NCI-H1436 treated with DMSO at 0.1 percent for 48 hours (cell line): ENCODE results near the gene NCOA6.
"Not testable (repeated sequence)": the region's sequence is repeated elsewhere in the genome, so short reads cannot be mapped to it uniquely, and the experiment has no call there.

Experiments
- DNase-seq: peaks from one replicate; lab custom pipeline; 2025; lab: John Stamatoyannopoulos, UW

The NCOA6 gene

DNA sequence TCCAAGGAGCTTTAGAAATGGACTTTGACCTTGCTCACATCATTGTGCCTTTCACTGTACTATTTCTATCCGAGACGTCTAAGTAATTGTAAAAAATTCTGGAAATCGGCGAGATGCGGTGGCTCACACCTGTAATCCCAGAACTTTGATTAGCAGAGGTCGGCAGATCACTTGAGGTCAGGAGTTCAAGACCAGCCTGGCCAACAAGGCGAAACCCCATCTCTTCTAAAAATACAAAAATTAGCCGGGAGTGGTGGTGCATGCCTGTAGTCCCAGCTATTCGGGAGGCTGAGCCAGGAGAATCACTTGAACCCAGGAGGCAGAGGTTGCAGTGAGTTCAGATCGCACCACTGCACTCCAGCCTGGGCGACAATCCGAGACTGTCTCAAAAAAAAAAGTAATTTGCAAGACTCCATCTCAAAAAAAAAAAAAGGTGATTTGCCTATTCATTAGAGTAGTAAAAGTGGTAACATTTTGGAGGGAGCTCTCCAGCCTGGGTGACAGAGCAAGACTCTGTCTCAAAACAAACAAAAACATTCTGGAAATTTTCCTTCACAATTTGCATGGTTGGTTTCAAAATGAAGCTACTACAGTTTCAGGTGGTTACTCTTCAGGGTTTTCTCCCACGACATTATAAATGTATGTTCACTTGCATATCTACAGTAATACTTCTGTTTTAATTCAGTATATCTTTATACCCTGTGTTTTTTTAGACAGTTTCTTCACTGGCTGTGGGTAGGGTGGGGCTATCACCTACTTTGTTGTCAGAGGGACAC is 106.0 kb downstream of the NCOA6 start:
- DNase-seq: not testable (repeated sequence)

- DNase-seq: no peak
Observed at GRCh38 chr20:34717230-34718095, 108.0 kb downstream of the NCOA6 start.

- no peak for DNase-seq
Observed at GRCh38 chr20:34716921-34717229, 108.6 kb downstream of the NCOA6 start.

GRCh38 chr20:34715384-34715783 is 110.1 kb downstream of the NCOA6 start:
- DNase-seq: no peak

DNA sequence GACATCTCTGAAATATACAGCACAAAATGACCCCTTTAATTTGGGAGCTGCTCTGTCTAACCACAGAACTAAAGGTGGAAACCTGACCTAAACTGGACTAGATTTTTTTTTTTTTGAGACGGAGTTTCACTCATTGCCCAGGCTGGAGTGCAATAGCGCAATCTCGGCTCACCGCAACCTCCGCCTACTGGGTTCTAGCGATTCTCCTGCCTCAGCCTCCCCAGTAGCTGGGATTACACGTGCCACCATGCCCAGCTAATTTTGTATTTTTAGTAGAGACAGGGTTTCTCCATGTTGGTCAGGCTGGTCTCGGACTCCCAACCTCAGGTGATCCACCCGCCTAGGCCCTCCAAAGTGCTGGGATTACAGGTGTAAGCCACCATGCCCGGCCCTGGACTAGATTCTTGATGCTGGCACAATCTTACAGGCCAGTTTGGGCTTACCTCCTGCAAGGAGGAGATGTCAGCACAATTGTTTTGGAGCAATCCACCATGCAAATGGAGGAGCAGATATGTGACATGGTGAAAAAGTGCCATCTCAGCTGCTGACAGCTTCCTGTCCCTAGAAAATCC is 111.4 kb downstream of the NCOA6 start:
- not testable (repeated sequence) for DNase-seq

- no peak for DNase-seq
Observed at GRCh38 chr20:34713194-34713943, 112.1 kb downstream of the NCOA6 start.

GRCh38 chr20:34712525-34713192 is 112.8 kb downstream of the NCOA6 start:
- DNase-seq: no peak

DNA sequence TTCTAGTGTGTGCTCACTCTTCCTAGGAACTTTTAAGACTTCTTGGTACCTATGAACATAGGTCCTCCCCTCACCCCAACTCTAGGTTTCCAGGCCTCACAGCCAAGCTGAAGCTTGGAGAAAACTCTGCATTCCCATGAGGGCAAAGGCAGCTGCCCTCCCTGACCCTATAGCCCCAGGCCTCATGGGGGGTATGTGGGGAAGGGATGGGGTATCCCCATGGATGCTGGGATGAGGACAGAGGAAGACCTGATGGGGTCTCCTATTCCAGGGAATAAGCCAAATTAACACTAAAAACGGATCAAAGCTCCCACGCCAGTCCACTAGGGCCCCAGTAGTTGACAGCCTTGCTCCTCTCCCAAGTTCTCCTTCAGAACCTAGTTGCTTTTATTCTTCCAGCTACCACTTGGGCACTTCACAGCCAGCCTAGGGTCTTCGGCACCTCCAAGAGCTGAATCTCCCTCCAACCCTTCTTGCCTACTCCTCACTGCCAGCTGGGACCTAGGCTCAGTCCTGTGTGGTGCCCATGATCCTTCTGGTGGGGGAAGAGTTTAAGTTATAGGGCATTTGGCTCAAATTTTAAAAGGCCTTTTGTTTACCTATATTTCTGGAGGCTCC is 113.5 kb downstream of the NCOA6 start:
- DNase-seq: no peak

GRCh38 chr20:34710861-34711574 is 114.4 kb downstream of the NCOA6 start:
- no peak for DNase-seq

DNA sequence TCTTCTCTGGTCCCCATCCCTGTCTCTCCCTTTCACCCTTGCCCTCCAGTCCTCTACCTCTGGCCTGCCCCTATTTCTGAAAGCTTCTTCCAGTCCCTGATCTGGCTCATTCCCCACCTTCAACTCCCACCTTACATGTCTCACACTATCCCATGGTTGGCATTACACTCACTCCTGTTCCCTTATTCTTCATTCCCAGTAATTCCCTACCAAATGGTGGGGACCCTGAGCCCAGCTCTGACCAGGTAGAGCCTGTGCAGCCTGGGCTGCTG is 114.9 kb downstream of the NCOA6 start:
- DNase-seq: no peak

DNA sequence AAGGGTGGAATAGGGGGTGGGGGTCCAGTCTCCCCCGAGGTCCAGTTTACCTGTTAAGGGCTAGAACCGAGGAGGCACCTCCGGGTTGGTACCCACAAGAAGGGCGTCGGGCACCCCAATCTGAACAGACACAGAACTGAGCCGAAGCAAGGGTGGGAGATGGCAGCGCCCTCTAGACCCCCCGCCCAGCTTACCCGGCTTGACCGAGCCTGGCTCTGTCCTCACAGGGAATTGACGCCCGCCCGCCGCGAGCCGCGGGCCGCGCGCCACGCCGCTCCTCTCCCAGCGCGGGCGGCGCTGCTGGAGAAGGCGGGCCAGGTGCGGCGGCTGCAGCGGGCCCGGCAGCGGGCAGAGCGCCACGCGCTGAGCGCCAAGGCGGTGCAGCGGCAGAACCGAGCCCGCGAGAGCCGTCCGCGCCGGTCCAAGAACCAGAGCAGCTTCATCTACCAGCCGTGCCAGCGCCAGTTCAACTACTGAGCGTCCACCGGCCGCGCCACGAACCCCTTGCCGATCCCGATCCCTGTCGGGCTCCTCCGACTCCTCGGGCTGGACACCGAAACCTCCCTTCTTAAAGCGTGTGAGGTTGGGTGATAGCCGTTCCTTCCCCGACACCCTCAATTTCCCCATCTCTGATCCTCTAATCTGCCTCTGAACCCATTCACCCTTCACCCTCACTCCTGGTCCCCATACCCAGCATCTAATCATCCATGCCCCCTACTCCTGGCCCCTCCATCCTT is 115.5 kb downstream of the NCOA6 start:
- DNase-seq: no peak

- no peak for DNase-seq
Observed at GRCh38 chr20:34709044-34709830, 116.2 kb downstream of the NCOA6 start.

- no peak for DNase-seq
Observed at GRCh38 chr20:34708621-34709043, 116.8 kb downstream of the NCOA6 start.

DNA sequence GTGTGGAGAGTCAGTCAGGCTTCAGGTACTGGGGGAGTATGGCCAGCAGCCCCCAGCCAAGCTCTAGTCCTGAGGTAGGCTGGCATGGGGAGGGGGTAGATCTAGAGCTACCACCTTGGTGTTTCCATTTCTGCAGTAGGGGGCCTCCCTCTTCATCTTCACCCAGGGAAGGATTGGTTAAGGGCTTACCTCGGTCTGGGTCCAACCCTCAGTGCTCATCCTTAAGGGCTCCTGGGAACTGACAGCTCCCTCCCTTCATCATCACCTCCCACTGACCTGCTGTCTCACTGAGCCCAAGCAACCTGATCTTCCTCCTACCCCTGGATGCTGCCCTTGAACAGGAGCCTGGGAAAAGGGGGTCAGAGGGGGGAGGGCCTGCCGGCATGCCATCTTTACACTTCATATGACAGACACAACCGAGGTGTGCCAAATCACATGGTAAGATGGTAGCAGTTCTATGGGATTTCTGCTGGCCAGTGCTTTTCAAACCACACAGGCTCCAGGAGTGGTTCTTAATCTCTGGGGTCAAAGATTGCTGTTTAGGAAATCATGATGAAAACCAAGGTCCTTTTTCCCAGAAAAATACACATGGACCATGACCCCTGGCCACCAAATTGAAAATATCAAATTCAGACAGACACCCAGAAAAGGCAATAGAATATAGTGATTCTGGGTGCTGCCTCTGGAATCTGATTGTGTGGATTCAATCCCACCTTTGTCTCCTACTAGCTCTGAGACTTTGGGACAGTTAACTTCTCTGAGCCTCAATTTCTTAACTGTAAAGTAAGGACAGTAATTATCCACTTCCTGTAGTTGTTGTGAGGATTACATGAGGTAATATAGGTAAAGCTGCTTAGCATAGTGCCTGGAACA is 118.3 kb downstream of the NCOA6 start:
- DNase-seq: no peak

DNA sequence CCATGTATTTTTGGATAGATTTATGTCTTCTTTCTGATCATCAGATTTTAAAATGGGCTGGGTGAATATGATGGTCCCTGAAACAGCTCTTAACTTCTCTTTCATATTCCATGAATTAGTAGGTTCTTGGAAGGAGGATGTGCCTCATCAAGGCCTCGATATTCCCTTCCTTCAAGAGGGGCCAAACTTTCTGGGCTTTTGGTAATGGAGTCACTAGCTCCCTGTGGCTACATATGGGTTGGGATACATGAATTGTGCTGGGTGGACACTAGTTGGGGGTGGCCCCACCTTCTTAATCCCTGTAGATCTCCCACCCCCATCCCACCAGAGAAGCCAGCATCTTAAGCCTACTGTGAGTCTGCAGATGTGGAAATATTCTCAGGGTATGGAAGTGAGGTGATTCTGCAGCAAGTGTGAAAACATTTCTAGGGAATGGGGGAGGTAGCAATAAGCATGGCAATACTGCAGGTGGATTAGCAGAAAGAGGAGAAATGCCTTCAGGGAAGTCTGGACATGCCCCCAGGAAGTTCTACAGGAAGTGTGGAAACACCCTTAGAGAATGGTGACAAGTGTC is 119.1 kb downstream of the NCOA6 start:
- no peak for DNase-seq

GRCh38 chr20:34705397-34706301 is 119.8 kb downstream of the NCOA6 start:
- no peak for DNase-seq

GRCh38 chr20:34705008-34705396 is 120.4 kb downstream of the NCOA6 start:
- DNase-seq: no peak
